OCI-LY1 (cell line): ENCODE results near the gene DOK6.

Experiments used
- EZH2 ChIP-seq: fragments of 200-600 bp; sonication (generic), shearing (Covaris generic); IDR thresholded peaks from 2 replicates; pipeline ENCODE4 v1.8.0; 2017; ENCODE audit warnings: borderline replicate concordance, mixed run types, mild to moderate bottlenecking, antibody characterized with exemption, low read length, moderate library complexity, mixed read lengths
- TF ChIP-seq, protein P1 (sequence below): fragments of 200-600 bp; sonication (generic), shearing (Covaris generic); IDR thresholded peaks from 2 replicates; pipeline ENCODE4 v1.5.1; 2017; ENCODE audit warnings: mild to moderate bottlenecking, antibody characterized with exemption, low read length, moderate library complexity, mixed read lengths

DNA sequence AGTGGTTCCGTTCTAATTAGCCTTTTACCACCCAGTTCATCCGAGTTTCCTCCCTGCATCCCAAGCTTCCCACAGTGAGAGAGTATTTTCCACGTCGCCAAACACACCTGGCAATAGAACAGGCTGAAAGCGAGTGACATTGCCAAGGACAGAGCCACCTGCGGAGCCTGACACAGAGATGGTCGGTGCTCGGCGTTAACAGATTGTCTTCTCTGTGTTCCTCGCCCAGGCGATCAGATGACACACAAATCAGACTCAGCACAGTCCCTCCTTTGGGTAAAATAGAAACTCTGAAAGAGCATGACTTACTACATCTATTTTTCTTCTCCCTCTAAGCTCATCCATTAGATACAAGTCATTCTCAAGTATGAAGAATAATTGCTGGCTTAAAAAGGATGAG, 439.3 kb downstream of the DOK6 start:
- no peak for TF ChIP-seq EZH2
- TF ChIP-seq, protein P1, sequence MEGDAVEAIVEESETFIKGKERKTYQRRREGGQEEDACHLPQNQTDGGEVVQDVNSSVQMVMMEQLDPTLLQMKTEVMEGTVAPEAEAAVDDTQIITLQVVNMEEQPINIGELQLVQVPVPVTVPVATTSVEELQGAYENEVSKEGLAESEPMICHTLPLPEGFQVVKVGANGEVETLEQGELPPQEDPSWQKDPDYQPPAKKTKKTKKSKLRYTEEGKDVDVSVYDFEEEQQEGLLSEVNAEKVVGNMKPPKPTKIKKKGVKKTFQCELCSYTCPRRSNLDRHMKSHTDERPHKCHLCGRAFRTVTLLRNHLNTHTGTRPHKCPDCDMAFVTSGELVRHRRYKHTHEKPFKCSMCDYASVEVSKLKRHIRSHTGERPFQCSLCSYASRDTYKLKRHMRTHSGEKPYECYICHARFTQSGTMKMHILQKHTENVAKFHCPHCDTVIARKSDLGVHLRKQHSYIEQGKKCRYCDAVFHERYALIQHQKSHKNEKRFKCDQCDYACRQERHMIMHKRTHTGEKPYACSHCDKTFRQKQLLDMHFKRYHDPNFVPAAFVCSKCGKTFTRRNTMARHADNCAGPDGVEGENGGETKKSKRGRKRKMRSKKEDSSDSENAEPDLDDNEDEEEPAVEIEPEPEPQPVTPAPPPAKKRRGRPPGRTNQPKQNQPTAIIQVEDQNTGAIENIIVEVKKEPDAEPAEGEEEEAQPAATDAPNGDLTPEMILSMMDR, result no peak
